Endometrial microvascular endothelial cells (primary cell): ENCODE results near the gene ACAP2. TPM values are rescaled to one million over a fixed set of nuclear protein-coding genes. Genes with fewer than 3 reads are reported as not detected.

ENCODE experiments used
- in situ Hi-C: cut with HindIII; loops from 2 replicates; pipeline ENCODE4 v1.10.0; 2017; ENCODE audit warnings: low sequenced_read_pairs, low pct_unique_long_range_greater_than_20kb; ENCODE audit errors: inconsistent ontology term
- total RNA-seq: library from RNA; depleted of rRNA; stranded (reverse); fragments of >200 nt; gene quantifications from one replicate; pipeline ENCODE4 v1.2.3, GENCODE V29; 2015; ENCODE audit errors: inconsistent ontology term

Gene ACAP2
- total RNA-seq, 1 donor from 2014 or later = 36.0 TPM

GRCh38 chr3:195268576-195269309, 174.1 kb downstream of the ACAP2 start:
- in situ Hi-C loops = no loop called here

- in situ Hi-C loops = no loop called here
Observed at GRCh38 chr3:195267096-195267495, 175.7 kb downstream of the ACAP2 start.

- in situ Hi-C loops = no loop called here
Observed at GRCh38 chr3:195266428-195266827, 176.4 kb downstream of the ACAP2 start.

GRCh38 chr3:195265363-195265976, 177.3 kb downstream of the ACAP2 start:
- in situ Hi-C loops = no loop called here

- in situ Hi-C loops = no loop called here
Observed at GRCh38 chr3:195263925-195264600, 178.8 kb downstream of the ACAP2 start.

- in situ Hi-C loops = no loop called here
Observed at GRCh38 chr3:195263193-195263924, 179.5 kb downstream of the ACAP2 start.

GRCh38 chr3:195261925-195262324, 180.9 kb downstream of the ACAP2 start:
- in situ Hi-C loops = no loop called here

GRCh38 chr3:195260280-195260905, 182.4 kb downstream of the ACAP2 start:
- in situ Hi-C loops = no loop called here

GRCh38 chr3:195259475-195260279, 183.1 kb downstream of the ACAP2 start:
- in situ Hi-C loops = loop anchor here (10.0 kb wide), 1 partner anchor 575 kb away; the partner anchor contains the start of gene FAM43A

GRCh38 chr3:195259154-195259474, 183.7 kb downstream of the ACAP2 start:
- in situ Hi-C loops = loop anchor here (10.0 kb wide), 1 partner anchor 574 kb away; the partner anchor contains the start of gene FAM43A

GRCh38 chr3:195258449-195259153, 184.2 kb downstream of the ACAP2 start:
- in situ Hi-C loops = loop anchor here (10.0 kb wide), 1 partner anchor 574 kb away; the partner anchor contains the start of gene FAM43A

- in situ Hi-C loops = loop anchor here (10.0 kb wide), 1 partner anchor 573 kb away; the partner anchor contains the start of gene FAM43A
Observed at GRCh38 chr3:195257454-195258448, 185.1 kb downstream of the ACAP2 start.

- in situ Hi-C loops = loop anchor here (10.0 kb wide), 1 partner anchor 572 kb away; the partner anchor contains the start of gene FAM43A
Observed at GRCh38 chr3:195256639-195257453, 186.0 kb downstream of the ACAP2 start.

GRCh38 chr3:195255571-195256501, 187.0 kb downstream of the ACAP2 start:
- in situ Hi-C loops = loop anchor here (10.0 kb wide), 1 partner anchor 571 kb away; the partner anchor contains the start of gene FAM43A
